ENCODE results near the gene UBN2. TPM values are rescaled to one million over a fixed set of nuclear protein-coding genes. Genes with fewer than 3 reads are reported as not detected.
A peak's percentile ranks its signal among the peaks of the same experiment; 100 is the strongest.

The UBN2 gene
- total and polyA plus RNA-seq, 10 of the 15 experiments (the other 5 are each of a cell fraction or from before 2014, with no cell fraction given) = 0.27 to 8.5 (median 2.5) TPM

DNA sequence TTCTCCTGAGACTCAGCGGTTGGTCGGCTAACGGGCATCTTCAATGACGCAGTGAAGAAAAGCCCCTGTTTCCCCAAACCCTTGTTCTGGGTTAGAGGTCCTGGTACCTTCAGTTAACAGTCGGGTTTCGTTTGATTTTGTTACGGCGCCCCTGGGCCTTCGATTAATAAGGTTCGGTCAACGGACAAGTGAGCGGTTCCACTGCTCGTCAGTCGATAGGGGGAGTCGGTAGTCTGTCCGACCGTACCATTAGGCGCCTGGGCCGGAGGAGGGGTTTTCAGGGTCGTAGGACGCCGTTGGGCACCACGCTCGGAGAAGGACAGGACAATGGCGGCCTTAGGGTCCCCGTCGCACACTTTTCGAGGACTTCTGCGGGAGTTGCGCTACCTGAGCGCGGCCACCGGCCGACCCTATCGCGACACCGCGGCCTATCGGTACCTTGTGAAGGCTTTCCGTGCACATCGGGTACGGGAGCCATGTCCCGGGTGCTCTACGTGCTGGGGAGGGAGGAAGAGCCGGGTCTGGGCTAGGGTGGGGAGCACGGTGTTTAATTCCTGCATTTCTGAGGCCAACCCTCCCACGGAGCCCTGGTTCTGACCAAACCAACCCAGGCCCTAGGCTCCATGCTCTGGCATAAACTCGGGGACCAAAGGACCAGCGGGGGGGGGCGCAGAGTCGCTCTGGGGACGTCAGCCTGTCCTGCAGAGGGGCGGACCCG lies 110.2 kb downstream of the UBN2 start, which contains the start of gene FMC1 (continued):
- TF ChIP-seq, protein P1, sequence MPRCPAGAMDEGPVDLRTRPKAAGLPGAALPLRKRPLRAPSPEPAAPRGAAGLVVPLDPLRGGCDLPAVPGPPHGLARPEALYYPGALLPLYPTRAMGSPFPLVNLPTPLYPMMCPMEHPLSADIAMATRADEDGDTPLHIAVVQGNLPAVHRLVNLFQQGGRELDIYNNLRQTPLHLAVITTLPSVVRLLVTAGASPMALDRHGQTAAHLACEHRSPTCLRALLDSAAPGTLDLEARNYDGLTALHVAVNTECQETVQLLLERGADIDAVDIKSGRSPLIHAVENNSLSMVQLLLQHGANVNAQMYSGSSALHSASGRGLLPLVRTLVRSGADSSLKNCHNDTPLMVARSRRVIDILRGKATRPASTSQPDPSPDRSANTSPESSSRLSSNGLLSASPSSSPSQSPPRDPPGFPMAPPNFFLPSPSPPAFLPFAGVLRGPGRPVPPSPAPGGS (IDR thresholded peaks at IDR 0.05; ENCODE audit: borderline replicate concordance, insufficient read depth, low read depth, low read length, poor library complexity, severe bottlenecking) = no peak
- TF ChIP-seq, protein P2, sequence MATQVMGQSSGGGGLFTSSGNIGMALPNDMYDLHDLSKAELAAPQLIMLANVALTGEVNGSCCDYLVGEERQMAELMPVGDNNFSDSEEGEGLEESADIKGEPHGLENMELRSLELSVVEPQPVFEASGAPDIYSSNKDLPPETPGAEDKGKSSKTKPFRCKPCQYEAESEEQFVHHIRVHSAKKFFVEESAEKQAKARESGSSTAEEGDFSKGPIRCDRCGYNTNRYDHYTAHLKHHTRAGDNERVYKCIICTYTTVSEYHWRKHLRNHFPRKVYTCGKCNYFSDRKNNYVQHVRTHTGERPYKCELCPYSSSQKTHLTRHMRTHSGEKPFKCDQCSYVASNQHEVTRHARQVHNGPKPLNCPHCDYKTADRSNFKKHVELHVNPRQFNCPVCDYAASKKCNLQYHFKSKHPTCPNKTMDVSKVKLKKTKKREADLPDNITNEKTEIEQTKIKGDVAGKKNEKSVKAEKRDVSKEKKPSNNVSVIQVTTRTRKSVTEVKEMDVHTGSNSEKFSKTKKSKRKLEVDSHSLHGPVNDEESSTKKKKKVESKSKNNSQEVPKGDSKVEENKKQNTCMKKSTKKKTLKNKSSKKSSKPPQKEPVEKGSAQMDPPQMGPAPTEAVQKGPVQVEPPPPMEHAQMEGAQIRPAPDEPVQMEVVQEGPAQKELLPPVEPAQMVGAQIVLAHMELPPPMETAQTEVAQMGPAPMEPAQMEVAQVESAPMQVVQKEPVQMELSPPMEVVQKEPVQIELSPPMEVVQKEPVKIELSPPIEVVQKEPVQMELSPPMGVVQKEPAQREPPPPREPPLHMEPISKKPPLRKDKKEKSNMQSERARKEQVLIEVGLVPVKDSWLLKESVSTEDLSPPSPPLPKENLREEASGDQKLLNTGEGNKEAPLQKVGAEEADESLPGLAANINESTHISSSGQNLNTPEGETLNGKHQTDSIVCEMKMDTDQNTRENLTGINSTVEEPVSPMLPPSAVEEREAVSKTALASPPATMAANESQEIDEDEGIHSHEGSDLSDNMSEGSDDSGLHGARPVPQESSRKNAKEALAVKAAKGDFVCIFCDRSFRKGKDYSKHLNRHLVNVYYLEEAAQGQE (IDR thresholded peaks at IDR 0.05; ENCODE audit: low read depth, low read length) = no peak
- TF ChIP-seq, protein P3, sequence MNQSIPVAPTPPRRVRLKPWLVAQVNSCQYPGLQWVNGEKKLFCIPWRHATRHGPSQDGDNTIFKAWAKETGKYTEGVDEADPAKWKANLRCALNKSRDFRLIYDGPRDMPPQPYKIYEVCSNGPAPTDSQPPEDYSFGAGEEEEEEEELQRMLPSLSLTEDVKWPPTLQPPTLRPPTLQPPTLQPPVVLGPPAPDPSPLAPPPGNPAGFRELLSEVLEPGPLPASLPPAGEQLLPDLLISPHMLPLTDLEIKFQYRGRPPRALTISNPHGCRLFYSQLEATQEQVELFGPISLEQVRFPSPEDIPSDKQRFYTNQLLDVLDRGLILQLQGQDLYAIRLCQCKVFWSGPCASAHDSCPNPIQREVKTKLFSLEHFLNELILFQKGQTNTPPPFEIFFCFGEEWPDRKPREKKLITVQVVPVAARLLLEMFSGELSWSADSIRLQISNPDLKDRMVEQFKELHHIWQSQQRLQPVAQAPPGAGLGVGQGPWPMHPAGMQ (IDR thresholded peaks at IDR 0.05; ENCODE audit: borderline replicate concordance) = no peak
- TF ChIP-seq HDGF (IDR thresholded peaks at IDR 0.05) (no peak), SUZ12 (IDR thresholded peaks at IDR 0.05; ENCODE audit: unreplicated experiment) (no peak), CREB1 (IDR thresholded peaks at IDR 0.05; ENCODE audit: low read depth) (peak; percentile 95), SMAD1 (IDR thresholded peaks at IDR 0.05; ENCODE audit: low read depth, partially characterized antibody) (peak; percentile 64), CHD4 (IDR thresholded peaks at IDR 0.05) (no peak), ZBED1 (IDR thresholded peaks at IDR 0.05; ENCODE audit: borderline replicate concordance) (peak; percentile 99), CBFB (IDR thresholded peaks at IDR 0.05; ENCODE audit: low read depth) (peak; percentile 65)
- TF ChIP-seq, protein P4, sequence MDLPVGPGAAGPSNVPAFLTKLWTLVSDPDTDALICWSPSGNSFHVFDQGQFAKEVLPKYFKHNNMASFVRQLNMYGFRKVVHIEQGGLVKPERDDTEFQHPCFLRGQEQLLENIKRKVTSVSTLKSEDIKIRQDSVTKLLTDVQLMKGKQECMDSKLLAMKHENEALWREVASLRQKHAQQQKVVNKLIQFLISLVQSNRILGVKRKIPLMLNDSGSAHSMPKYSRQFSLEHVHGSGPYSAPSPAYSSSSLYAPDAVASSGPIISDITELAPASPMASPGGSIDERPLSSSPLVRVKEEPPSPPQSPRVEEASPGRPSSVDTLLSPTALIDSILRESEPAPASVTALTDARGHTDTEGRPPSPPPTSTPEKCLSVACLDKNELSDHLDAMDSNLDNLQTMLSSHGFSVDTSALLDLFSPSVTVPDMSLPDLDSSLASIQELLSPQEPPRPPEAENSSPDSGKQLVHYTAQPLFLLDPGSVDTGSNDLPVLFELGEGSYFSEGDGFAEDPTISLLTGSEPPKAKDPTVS (IDR thresholded peaks at IDR 0.05; ENCODE audit: low read depth, low read length) = no peak
- TF ChIP-seq, protein P5, sequence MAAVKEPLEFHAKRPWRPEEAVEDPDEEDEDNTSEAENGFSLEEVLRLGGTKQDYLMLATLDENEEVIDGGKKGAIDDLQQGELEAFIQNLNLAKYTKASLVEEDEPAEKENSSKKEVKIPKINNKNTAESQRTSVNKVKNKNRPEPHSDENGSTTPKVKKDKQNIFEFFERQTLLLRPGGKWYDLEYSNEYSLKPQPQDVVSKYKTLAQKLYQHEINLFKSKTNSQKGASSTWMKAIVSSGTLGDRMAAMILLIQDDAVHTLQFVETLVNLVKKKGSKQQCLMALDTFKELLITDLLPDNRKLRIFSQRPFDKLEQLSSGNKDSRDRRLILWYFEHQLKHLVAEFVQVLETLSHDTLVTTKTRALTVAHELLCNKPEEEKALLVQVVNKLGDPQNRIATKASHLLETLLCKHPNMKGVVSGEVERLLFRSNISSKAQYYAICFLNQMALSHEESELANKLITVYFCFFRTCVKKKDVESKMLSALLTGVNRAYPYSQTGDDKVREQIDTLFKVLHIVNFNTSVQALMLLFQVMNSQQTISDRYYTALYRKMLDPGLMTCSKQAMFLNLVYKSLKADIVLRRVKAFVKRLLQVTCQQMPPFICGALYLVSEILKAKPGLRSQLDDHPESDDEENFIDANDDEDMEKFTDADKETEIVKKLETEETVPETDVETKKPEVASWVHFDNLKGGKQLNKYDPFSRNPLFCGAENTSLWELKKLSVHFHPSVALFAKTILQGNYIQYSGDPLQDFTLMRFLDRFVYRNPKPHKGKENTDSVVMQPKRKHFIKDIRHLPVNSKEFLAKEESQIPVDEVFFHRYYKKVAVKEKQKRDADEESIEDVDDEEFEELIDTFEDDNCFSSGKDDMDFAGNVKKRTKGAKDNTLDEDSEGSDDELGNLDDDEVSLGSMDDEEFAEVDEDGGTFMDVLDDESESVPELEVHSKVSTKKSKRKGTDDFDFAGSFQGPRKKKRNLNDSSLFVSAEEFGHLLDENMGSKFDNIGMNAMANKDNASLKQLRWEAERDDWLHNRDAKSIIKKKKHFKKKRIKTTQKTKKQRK (IDR thresholded peaks at IDR 0.05; ENCODE audit: low read depth, low read length) = no peak
- TF ChIP-seq, protein P6, sequence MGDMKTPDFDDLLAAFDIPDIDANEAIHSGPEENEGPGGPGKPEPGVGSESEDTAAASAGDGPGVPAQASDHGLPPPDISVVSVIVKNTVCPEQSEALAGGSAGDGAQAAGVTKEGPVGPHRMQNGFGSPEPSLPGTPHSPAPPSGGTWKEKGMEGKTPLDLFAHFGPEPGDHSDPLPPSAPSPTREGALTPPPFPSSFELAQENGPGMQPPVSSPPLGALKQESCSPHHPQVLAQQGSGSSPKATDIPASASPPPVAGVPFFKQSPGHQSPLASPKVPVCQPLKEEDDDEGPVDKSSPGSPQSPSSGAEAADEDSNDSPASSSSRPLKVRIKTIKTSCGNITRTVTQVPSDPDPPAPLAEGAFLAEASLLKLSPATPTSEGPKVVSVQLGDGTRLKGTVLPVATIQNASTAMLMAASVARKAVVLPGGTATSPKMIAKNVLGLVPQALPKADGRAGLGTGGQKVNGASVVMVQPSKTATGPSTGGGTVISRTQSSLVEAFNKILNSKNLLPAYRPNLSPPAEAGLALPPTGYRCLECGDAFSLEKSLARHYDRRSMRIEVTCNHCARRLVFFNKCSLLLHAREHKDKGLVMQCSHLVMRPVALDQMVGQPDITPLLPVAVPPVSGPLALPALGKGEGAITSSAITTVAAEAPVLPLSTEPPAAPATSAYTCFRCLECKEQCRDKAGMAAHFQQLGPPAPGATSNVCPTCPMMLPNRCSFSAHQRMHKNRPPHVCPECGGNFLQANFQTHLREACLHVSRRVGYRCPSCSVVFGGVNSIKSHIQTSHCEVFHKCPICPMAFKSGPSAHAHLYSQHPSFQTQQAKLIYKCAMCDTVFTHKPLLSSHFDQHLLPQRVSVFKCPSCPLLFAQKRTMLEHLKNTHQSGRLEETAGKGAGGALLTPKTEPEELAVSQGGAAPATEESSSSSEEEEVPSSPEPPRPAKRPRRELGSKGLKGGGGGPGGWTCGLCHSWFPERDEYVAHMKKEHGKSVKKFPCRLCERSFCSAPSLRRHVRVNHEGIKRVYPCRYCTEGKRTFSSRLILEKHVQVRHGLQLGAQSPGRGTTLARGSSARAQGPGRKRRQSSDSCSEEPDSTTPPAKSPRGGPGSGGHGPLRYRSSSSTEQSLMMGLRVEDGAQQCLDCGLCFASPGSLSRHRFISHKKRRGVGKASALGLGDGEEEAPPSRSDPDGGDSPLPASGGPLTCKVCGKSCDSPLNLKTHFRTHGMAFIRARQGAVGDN (IDR thresholded peaks at IDR 0.05) = peak; percentile 27
